ENCODE data around the gene SLC15A4. TPM values are rescaled to one million over a fixed set of nuclear protein-coding genes. Genes with fewer than 3 reads are reported as not detected.

SLC15A4 gene
- polyA plus RNA-seq, 1 of the 3 experiments (the other 2 are of a cell fraction): 14.5 TPM

GRCh38 chr12:128820253-128820652 is 3.5 kb downstream of the SLC15A4 start:
- Histone ChIP-seq H3K9me3 (no peaks in the 10 kb centered on the region), H3K27me3 (ENCODE audit: insufficient read depth) (no peaks in the 10 kb centered on the region), H4K20me1 (ENCODE audit: insufficient read depth) (peaks cover 47% of the 10 kb centered on the region), H3K4me2 (no peak overlapping the region), H3K79me2 (ENCODE audit: insufficient read depth) (peaks cover 83% of the 10 kb centered on the region), H2AFZ (ENCODE audit: low read depth) (no peak overlapping the region), H3K36me3 (replicated peaks in 1 of 2; ENCODE audit: control insufficient read depth in 1 of 2, insufficient read depth in 2 of 2, low read length in 1 of 2) (peaks cover 4 to 10% of the 10 kb centered on the region in 2 experiments), H3K27ac (ENCODE audit: low read depth in 2 of 2, low read length in 1 of 2) (no peak overlapping the region), H3K4me1 (ENCODE audit: control insufficient read depth in 1 of 2, insufficient read depth in 2 of 2, low read depth in 1 of 2, low read length in 1 of 2) (peaks cover 9 to 20% of the 10 kb centered on the region in 2 experiments; a peak in 2 of 4 replicates), H3K9ac (no peak overlapping the region), H3K9me2 (no peaks in the 10 kb centered on the region), H3F3A (replicated peaks; ENCODE audit: insufficient read depth) (no peaks in the 10 kb centered on the region), H3K4me3 (ENCODE audit: low read depth in 2 of 2, low read length in 1 of 2) (no peak overlapping the region)
- DNase-seq: no peak
- TF ChIP-seq, protein P1, sequence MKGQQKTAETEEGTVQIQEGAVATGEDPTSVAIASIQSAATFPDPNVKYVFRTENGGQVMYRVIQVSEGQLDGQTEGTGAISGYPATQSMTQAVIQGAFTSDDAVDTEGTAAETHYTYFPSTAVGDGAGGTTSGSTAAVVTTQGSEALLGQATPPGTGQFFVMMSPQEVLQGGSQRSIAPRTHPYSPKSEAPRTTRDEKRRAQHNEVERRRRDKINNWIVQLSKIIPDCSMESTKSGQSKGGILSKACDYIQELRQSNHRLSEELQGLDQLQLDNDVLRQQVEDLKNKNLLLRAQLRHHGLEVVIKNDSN (IDR thresholded peaks at IDR 0.05; ENCODE audit: borderline replicate concordance, low read depth): no peak
- CTCF ChIA-PET: interaction anchor here (1.1 to 1.7 kb wide), 2 partner anchors 10 to 22 kb away, joined by 4 to 8 read pairs; no protein-coding TSS in a partner anchor
- POLR2A ChIA-PET: no interaction called here
- 97% methylated on average over 6 of the region's 6 CpGs for WGBS (ENCODE audit: low lambda C conversion rate)

DNA sequence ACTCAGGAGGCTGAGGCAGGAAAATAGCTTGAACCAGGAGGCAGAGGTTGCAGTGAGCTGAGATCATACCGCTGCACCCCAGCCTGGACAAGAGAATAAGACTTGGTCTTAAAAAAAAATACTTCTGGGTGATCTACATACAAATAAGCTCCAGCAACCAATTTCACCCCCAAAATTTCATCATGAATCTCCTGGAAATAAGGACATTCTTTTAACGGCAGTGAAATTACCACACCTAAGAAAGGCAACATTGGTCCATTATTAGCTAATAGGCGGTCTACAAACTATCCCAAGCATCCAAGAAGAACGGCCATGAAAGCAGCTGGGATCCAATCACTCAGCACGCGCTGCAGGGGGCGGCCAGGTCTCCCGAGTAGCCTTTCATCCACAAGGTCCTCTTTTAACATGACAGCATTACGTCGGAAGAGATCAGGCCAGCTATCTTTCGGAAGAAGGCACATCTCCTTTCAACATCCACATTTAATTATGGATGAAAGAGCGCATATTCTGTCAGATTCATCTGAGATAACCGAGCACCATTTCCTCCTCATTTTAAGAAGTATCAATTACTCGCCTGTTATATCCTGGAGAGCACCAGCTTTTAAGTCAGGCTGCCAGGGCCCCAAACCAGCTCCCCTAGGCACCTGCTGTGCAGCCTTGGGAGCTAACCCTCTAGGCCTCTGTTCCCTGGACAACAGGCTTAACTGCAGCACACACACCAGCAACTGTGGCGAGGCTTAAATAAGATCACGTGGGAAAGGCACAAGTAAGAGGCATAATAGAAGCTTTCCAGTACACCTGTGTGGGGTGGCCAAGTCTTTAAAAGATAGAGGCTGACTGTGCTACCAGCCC is 4.2 kb downstream of the SLC15A4 start:
- CTCF ChIA-PET: interaction anchor here (1.7 kb wide), 1 partner anchor 9 kb away, joined by 8 read pairs; no protein-coding TSS in a partner anchor
- H2AFZ ChIP-seq (ENCODE audit: low read depth): no peak overlapping the region

More for the DNA sequence above, 4.2 kb downstream of the SLC15A4 start:
- peak overlapping the region in 1 of 2 experiments; percentile 51; a peak in 1 of 4 replicates for H3K27ac ChIP-seq (ENCODE audit: low read depth in 2 of 2, low read length in 1 of 2)
- H3K79me2 ChIP-seq (ENCODE audit: insufficient read depth): peaks cover 91% of the 10 kb centered on the region
- peaks cover 8 to 14% of the 10 kb centered on the region in 2 experiments for H3K36me3 ChIP-seq (replicated peaks in 1 of 2; ENCODE audit: control insufficient read depth in 1 of 2, insufficient read depth in 2 of 2, low read length in 1 of 2)
- H3K4me2 ChIP-seq: no peak overlapping the region
- DNase-seq: no peak
- H3K4me1 ChIP-seq (ENCODE audit: control insufficient read depth in 1 of 2, insufficient read depth in 2 of 2, low read depth in 1 of 2, low read length in 1 of 2): peaks cover 9 to 16% of the 10 kb centered on the region in 2 experiments; a peak in 2 of 4 replicates
- no peaks in the 10 kb centered on the region for H3F3A ChIP-seq (replicated peaks; ENCODE audit: insufficient read depth)
- H3K9me2 ChIP-seq: no peaks in the 10 kb centered on the region
- H4K20me1 ChIP-seq (ENCODE audit: insufficient read depth): peaks cover 48% of the 10 kb centered on the region
- TF ChIP-seq TCF12 (IDR thresholded peaks at IDR 0.05) (no peak), RCOR1 (IDR thresholded peaks at IDR 0.05; ENCODE audit: low read length) (no peak), FOSL2 (IDR thresholded peaks at IDR 0.05; ENCODE audit: borderline replicate concordance, low read depth) (no peak), SMC3 (IDR thresholded peaks at IDR 0.05; ENCODE audit: low read depth, low read length) (no peak), MEF2A (IDR thresholded peaks at IDR 0.05; ENCODE audit: borderline replicate concordance, low read depth) (no peak), MAX (IDR thresholded peaks at IDR 0.05; ENCODE audit: low read depth) (no peak), JUND (IDR thresholded peaks at IDR 0.05) (no peak), FOXJ3 (CRISPR knock-in tag; IDR thresholded peaks at IDR 0.05) (no peak)
- TF ChIP-seq, protein P2, sequence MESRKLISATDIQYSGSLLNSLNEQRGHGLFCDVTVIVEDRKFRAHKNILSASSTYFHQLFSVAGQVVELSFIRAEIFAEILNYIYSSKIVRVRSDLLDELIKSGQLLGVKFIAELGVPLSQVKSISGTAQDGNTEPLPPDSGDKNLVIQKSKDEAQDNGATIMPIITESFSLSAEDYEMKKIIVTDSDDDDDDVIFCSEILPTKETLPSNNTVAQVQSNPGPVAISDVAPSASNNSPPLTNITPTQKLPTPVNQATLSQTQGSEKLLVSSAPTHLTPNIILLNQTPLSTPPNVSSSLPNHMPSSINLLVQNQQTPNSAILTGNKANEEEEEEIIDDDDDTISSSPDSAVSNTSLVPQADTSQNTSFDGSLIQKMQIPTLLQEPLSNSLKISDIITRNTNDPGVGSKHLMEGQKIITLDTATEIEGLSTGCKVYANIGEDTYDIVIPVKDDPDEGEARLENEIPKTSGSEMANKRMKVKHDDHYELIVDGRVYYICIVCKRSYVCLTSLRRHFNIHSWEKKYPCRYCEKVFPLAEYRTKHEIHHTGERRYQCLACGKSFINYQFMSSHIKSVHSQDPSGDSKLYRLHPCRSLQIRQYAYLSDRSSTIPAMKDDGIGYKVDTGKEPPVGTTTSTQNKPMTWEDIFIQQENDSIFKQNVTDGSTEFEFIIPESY (IDR thresholded peaks at IDR 0.05; ENCODE audit: borderline replicate concordance, low read depth): no peak
- TF ChIP-seq, protein P3, sequence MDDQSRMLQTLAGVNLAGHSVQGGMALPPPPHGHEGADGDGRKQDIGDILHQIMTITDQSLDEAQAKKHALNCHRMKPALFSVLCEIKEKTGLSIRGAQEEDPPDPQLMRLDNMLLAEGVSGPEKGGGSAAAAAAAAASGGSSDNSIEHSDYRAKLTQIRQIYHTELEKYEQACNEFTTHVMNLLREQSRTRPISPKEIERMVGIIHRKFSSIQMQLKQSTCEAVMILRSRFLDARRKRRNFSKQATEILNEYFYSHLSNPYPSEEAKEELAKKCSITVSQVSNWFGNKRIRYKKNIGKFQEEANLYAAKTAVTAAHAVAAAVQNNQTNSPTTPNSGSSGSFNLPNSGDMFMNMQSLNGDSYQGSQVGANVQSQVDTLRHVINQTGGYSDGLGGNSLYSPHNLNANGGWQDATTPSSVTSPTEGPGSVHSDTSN (IDR thresholded peaks at IDR 0.05): no peak
- no peaks in the 10 kb centered on the region for H3K27me3 ChIP-seq (ENCODE audit: insufficient read depth)
- H3K9me3 ChIP-seq: no peaks in the 10 kb centered on the region
- no peak overlapping the region for H3K4me3 ChIP-seq (ENCODE audit: low read depth in 2 of 2, low read length in 1 of 2)
- H3K9ac ChIP-seq: no peak overlapping the region
- WGBS (ENCODE audit: low lambda C conversion rate): 90% methylated on average over 16 of the region's 16 CpGs
- POLR2A ChIA-PET: no interaction called here

Data from SK-N-SH (cell line).